Fibroblast of pulmonary artery (primary cell): ENCODE measurements around the gene OSBPL7.

Source experiments
- DNase-seq: peaks from one replicate; pipeline ENCODE4 v3.0.0-alpha.2; 2010; ENCODE audit warnings: low read depth
- H3K4me3 ChIP-seq: replicated peaks from 2 replicates; pipeline ENCODE4 v1.5.1; 2011; ENCODE audit warnings: low read depth, mild to moderate bottlenecking, control low read depth, low read length, moderate library complexity
- CTCF ChIP-seq: IDR thresholded peaks from 2 replicates; pipeline ENCODE4 v1.5.1; 2011; ENCODE audit warnings: mild to moderate bottlenecking, control low read depth, low read length, inconsistent platforms; ENCODE audit errors: missing control alignments

Gene OSBPL7

GRCh38 chr17:47847341-47848197 lies 26.0 kb upstream of the OSBPL7 start:
- H3K4me3 ChIP-seq, result no peak overlapping the region
- DNase-seq, result no peak
- peak; percentile 12 for TF ChIP-seq CTCF

DNA sequence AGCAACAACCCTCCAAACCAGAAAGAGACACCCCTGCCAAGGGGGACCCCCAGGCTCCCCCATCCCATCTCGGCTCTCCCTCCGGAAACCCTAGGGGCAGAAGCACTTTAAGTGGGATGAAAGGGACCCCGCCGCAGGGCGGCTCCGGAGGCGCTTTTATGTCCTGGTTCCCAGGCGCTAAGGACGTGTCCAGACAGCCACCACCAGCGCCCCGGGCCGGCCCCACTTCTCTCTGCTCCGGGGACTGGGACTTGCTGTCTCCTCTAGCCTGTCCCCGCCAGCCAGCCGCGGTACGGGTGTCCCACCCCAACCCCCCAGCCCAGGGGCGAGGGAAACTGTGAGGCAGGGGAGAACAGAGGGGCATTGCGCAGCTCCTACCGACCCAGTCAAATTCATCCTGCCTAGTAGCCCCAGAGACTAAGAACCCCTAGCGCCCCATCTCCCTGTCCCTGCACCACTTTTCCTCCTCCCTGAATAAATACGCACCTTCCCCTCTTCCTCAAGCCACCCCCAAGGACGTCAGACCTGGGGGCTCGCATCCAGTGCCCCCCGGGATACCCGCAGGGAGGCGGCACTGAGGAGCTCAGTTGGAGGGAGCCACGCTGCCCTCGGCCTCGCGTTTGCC lies 25.2 kb upstream of the OSBPL7 start:
- TF ChIP-seq CTCF, result no peak
- no peak overlapping the region for H3K4me3 ChIP-seq
- no peak for DNase-seq

- DNase-seq, result no peak
- no peak overlapping the region for H3K4me3 ChIP-seq
- no peak for TF ChIP-seq CTCF
Observed at GRCh38 chr17:47845716-47846075, 24.1 kb upstream of the OSBPL7 start.

- peak; percentile 41 for DNase-seq
- peak; percentile 42 for TF ChIP-seq CTCF
Observed at GRCh38 chr17:47844814-47845715, 23.5 kb upstream of the OSBPL7 start.

GRCh38 chr17:47844227-47844626 lies 22.6 kb upstream of the OSBPL7 start:
- no peak for TF ChIP-seq CTCF
- DNase-seq, result peak; percentile 31
- H3K4me3 ChIP-seq, result no peak overlapping the region

More at GRCh38 chr17:47844814-47845715, 23.5 kb upstream of the OSBPL7 start:
- no peak overlapping the region for H3K4me3 ChIP-seq

GRCh38 chr17:47843391-47843730 lies 21.8 kb upstream of the OSBPL7 start:
- no peak overlapping the region for H3K4me3 ChIP-seq

More at GRCh38 chr17:47843391-47843730, 21.8 kb upstream of the OSBPL7 start:
- TF ChIP-seq CTCF, result no peak
- DNase-seq, result no peak
